ENCODE measurements around the gene SLC22A14.

GRCh38 chr3:38345879-38346586 lies 63.9 kb downstream of the SLC22A14 start:
- no peak for TF ChIP-seq CTCF (IDR thresholded peaks at IDR 0.05)
- TF ChIP-seq EZH2 (IDR thresholded peaks at IDR 0.05; ENCODE audit: borderline replicate concordance, insufficient read depth, low read depth, low read length, poor library complexity, severe bottlenecking): no peak
